HG03159 (cell line): ENCODE results near the gene RAB11FIP4.

Source experiments
- ATAC-seq: cut with Tn5 transposase; IDR thresholded peaks from one replicate; pipeline ENCODE4 v1.9.1; 2021; ENCODE audit warnings: mild to moderate bottlenecking, moderate library complexity; ENCODE audit not compliant: unreplicated experiment

The RAB11FIP4 gene

GRCh38 chr17:31522284-31522931, 130.9 kb downstream of the RAB11FIP4 start:
- ATAC-seq = no peak

DNA sequence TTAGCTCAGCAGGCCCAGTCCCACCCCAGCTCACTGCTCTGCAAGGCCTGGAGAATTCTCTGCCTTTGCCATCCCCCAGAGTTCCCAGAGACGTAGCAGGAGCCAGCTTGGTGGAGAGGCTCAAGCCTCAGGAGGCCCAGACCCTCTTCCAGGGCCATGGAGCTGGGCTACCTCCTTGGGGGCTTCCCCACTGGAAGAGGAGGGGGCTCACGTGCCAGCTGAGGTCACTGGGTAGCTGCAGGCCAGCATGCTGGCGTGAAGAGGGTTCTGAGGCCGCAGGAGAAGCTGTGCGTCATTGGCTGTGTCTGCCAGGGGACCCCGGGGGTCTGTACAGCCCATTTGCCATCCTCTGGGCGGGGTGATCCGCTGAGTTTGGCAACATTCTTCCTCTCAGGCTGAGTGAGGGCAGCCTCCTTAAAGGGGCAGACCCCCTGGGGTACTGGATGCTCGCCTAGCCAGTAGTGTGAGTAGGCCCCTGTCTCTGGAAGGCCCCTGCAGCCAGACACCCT, 131.6 kb downstream of the RAB11FIP4 start:
- no peak for ATAC-seq

DNA sequence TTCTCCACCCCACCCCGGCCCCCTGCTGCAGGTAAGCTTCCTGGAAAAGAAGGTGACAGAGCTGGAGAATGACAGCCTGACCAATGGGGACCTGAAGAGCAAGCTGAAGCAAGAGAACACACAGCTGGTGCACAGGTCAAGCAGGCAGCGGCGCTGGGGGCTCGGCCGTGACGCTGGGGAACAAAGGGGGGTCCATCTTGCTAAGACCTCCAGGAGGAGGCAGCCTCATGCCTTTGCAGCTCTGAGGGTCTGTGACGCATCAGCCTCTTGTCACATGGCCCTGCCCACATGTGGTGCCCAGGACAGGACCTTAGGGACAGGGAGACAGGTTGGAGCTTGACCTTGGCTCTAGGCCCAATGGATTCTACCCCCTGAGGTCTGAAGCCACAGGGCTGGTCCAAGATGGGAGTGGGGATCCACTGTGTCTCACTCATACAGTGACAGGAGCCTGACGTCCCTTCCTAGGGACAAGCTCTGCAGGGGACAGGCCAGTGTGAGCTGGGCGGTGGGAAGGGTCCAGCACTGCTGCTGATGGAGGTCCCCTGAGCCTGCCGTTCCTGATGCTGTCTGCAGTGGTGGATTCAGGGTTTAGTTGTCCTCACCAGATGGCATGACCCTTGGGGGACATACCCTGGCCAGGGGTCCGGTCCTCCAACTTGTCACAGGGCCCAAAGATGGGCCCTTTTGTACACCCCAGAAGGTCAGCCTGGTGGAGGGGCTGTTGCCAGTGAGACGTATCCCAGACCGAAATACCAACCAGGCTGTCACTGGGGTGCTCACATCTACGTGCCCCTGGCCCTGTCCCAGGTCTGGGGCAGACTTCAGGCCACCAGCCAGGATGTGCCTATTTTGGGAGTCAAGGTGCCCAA, 132.6 kb downstream of the RAB11FIP4 start:
- no peak for ATAC-seq

GRCh38 chr17:31524926-31525800, 133.7 kb downstream of the RAB11FIP4 start:
- no peak for ATAC-seq

DNA sequence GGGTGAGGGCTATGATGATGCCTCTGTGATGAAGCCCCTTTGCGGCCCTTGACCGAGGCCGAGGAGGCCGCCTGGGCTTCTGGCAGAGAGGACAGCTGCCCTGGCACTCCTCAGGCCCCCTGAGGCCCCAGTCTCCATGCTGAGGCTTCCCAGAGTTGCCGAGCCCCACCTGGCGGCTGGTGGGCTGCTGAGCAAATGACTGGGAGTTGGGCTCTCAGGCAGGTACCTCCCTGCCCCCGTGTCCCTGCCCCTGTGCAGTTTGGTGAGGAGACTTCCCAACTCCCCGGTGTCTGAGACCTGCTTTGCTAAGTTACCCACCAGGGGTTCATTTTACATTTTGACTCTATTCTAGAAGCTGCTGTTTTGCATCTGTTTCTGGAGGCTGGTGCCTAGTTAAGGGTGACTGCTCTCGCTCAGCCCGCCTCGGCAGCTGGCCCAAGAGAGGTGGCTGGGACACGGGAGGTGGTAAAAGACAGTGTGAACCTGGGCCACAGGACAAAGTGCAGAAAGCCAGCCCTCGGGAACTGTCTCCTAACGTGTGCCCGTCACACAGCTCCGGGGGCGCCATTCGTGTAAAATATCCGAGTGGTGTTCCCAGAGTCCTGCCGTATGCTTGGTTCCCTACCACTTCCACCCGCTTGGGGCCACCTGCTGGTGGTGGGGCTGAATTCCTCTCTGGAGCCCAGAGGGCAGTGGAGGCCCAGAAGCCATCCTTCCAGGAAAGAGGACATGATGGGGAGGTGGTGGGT, 134.5 kb downstream of the RAB11FIP4 start:
- no peak for ATAC-seq

GRCh38 chr17:31527606-31528005, 136.1 kb downstream of the RAB11FIP4 start:
- no peak for ATAC-seq

GRCh38 chr17:31528291-31528874, 136.9 kb downstream of the RAB11FIP4 start:
- no peak for ATAC-seq

DNA sequence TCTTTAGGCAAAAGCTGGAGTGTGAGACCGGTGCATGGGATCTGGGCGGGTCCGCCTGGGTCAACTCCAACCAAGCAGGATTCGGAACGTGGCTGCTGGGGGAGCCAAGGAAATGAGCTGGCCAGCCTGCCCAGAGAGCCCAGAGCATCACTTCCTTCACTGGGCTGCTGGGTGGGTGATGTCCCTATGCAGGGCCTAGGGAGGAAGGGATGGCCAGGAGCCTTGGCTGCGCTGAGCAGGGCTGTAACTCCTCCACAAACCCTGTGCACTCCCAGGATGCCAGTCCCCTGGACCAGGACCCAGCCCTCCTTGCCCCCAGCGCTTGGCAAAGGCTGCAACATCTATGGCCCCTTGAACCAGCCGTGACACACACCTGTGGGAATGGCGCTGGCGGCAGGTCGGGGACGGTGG, 138.4 kb downstream of the RAB11FIP4 start:
- ATAC-seq = no peak

GRCh38 chr17:31530391-31530985, 139.0 kb downstream of the RAB11FIP4 start:
- ATAC-seq = no peak

- ATAC-seq = no peak
Observed at GRCh38 chr17:31531336-31531980, 140.0 kb downstream of the RAB11FIP4 start.

DNA sequence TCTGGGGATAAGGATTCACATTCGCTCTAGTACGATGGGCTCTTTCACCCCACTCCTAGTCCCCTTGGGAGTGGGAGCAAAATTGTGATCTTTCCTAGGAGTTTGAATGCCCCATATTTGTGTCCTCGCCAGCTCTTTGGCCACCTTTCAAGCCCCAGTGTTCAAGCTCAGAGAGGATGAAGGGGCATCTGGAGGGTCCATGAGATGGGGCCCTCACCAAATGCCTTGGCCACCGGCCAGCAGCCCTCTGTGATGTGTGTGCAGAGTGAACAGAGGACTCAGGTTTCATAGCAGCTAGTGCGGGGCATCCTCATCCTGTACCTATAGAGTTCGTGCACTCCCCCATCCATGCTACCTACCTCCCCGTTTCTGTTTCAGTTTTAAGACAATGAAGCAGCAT, 140.6 kb downstream of the RAB11FIP4 start:
- no peak for ATAC-seq

DNA sequence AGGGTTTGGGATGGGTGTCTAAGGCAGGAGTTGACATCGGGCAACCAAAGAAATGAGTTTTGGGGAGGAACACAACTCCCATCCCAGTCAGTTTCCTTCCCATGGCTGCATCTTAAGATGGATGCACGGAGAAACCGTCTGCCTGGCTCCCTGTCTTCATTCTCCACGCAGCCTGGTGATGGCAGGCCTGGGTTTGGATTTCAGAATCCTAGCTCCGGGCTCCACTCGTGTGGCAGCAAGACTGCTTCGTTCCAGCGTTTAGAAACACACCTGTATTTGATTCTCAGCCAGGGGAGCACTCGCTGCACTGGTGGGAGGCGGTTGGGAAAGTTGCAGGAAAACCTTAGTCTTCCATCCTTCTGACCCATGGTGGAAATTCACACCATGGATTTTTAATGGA, 141.1 kb downstream of the RAB11FIP4 start:
- no peak for ATAC-seq

DNA sequence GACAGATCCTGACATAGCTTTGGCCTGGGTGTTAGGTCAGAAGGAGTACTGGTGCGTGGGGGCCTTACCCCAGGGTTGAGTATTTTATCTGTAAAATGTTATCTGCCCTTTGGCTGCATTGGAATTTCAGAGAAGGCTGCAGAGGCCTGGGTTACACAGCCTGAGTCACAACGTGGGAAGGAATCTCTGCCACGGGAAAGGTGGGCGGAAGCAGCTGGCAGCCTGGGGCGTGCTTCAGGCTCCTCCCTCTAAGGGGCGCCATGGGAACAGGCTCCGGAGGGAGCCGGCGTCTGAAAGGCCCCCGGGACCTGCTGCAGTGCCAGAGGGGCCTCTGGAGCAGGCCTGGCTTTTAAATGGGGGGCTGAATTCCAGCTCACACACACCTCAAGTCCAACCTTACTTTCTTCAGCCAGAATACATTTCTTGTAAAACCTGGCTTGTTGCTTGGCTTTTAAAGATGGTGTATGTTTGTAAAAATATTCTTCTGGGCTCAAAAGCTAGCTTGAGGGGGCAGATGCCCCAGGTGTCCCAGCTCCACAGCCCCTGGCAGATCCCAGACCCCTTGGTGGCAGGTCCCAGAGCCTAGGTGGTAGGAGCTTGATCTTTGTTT, 142.2 kb downstream of the RAB11FIP4 start:
- no peak for ATAC-seq

- ATAC-seq = no peak
Observed at GRCh38 chr17:31534223-31534888, 142.9 kb downstream of the RAB11FIP4 start.

GRCh38 chr17:31535581-31535981, 144.1 kb downstream of the RAB11FIP4 start:
- ATAC-seq = peak; percentile 79

- no peak for ATAC-seq
Observed at GRCh38 chr17:31536451-31536850, 145.0 kb downstream of the RAB11FIP4 start.

- peak; percentile 5 for ATAC-seq
Observed at GRCh38 chr17:31537565-31538011, 146.1 kb downstream of the RAB11FIP4 start.
